Esophagus muscularis mucosa (tissue), 4 donors: Measurements from ENCODE around the gene POLDIP2. TPM values are rescaled to one million over a fixed set of nuclear protein-coding genes. Genes with fewer than 3 reads are reported as not detected.

Source experiments
- DNase-seq: peaks from one replicate; pipeline ENCODE4 v3.0.0-alpha.2; 2017; ENCODE audit errors: extremely low spot score
- H3K27ac ChIP-seq, 4 donors: fragments of 200-600 bp; sonication (generic); replicated peaks in 1 of 4; 1 replicate in 3 of 4; 2 replicates in 1 of 4; pipeline ENCODE4 v1.5.1; 2016 to 2019; ENCODE audit warnings: mild to moderate bottlenecking in 1 of 4
- H3K27me3 ChIP-seq, 4 donors: fragments of 200-600 bp; sonication (generic); one replicate each; pipeline versions ENCODE4 v1.5.1 to v1.6.0; 2016 to 2019
- H3K36me3 ChIP-seq, 4 donors: fragments of 200-600 bp; sonication (generic); one replicate each; pipeline ENCODE4 v1.5.1; 2016 to 2019
- H3K4me1 ChIP-seq, 4 donors: fragments of 200-600 bp; sonication (generic); one replicate each; pipeline ENCODE4 v1.5.1; 2016 to 2019
- H3K4me3 ChIP-seq, 4 donors: fragments of 200-600 bp; sonication (generic); 1 replicate in 2 of 4; 2 replicates in 2 of 4; pipeline ENCODE4 v1.5.1; 2016 to 2019; ENCODE audit warnings: mild to moderate bottlenecking in 4 of 4, moderate library complexity in 1 of 4
- H3K9me3 ChIP-seq, 4 donors: fragments of 200-600 bp; sonication (generic); 1 replicate in 3 of 4; 2 replicates in 1 of 4; pipeline ENCODE4 v1.5.1; 2016 to 2019
- EP300 ChIP-seq: sonication (generic); formaldehyde crosslinking; IDR thresholded peaks from one replicate; pipeline ENCODE4 v1.6.1; 2017; ENCODE audit warnings: antibody characterized with exemption
- POLR2A ChIP-seq: fragments of 450-650 bp; IDR thresholded peaks from one replicate; pipeline ENCODE4 v1.6.1; 2017; ENCODE audit warnings: antibody characterized with exemption, moderate library complexity, mild to moderate bottlenecking, low read depth
- POLR2AphosphoS5 ChIP-seq, 2 donors: sonication (generic); formaldehyde crosslinking; IDR thresholded peaks; one replicate each; pipeline ENCODE4 v1.6.1; 2017; ENCODE audit warnings: antibody characterized with exemption in 2 of 2
- WGBS: methylation state at CpG from one replicate; pipeline ENCODE4 v1.1.5; 2018; 5-methylcytosine and 5-hydroxymethylcytosine counted together
- intact Hi-C: fragments of 100-400 bp; cut with DNase I; formaldehyde crosslinking; loops from one replicate; pipeline ENCODE4 v1.15.1; 2023
- total RNA-seq, 4 donors: library from RNA; depleted of rRNA; stranded (reverse); fragments of >200 nt; gene quantifications; one replicate each; pipeline versions ENCODE4 v1.1.0 to v1.2.1, GENCODE V29; 2016
- TF ChIP-seq, protein P1 (sequence below), 3 experiments: fragments of 200-600 bp in 2 of 3; fragments of 450-650 bp in 1 of 3; sonication (generic) in 2 of 3; IDR thresholded peaks; one replicate each; pipeline ENCODE4 v1.5.1; 2017 to 2019; ENCODE audit warnings: antibody characterized with exemption in 3 of 3, mild to moderate bottlenecking in 2 of 3, moderate library complexity in 1 of 3

Gene POLDIP2
- total RNA-seq, 4 donors from 2014 or later: 67.7 to 97.5 (median 81.4) TPM

- no peak for TF ChIP-seq POLR2AphosphoS5 (IDR thresholded peaks at IDR 0.05)
- TF ChIP-seq, protein P1, sequence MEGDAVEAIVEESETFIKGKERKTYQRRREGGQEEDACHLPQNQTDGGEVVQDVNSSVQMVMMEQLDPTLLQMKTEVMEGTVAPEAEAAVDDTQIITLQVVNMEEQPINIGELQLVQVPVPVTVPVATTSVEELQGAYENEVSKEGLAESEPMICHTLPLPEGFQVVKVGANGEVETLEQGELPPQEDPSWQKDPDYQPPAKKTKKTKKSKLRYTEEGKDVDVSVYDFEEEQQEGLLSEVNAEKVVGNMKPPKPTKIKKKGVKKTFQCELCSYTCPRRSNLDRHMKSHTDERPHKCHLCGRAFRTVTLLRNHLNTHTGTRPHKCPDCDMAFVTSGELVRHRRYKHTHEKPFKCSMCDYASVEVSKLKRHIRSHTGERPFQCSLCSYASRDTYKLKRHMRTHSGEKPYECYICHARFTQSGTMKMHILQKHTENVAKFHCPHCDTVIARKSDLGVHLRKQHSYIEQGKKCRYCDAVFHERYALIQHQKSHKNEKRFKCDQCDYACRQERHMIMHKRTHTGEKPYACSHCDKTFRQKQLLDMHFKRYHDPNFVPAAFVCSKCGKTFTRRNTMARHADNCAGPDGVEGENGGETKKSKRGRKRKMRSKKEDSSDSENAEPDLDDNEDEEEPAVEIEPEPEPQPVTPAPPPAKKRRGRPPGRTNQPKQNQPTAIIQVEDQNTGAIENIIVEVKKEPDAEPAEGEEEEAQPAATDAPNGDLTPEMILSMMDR (IDR thresholded peaks at IDR 0.05): no peak
- TF ChIP-seq POLR2A: no peak
- TF ChIP-seq EP300: no peak
- Histone ChIP-seq H3K4me1 (peaks cover 6 to 15% (median 11%) of the 10 kb centered on the region in 4 donors), H3K4me3 (no peak overlapping the region), H3K9me3 (no peaks in the 10 kb centered on the region), H3K27ac (no peak overlapping the region), H3K36me3 (peaks cover 0 to 22% (median 12%) of the 10 kb centered on the region in 4 donors), H3K27me3 (no peaks in the 10 kb centered on the region)
- intact Hi-C loops: no loop called here
- no peak for DNase-seq
- 79% methylated on average over 10 of the region's 10 CpGs for WGBS
Observed at GRCh38 chr17:28379814-28380801, 22.8 kb upstream of the POLDIP2 start.

- H3K27me3 ChIP-seq: no peaks in the 10 kb centered on the region
- H3K27ac ChIP-seq: peak overlapping the region in 2 of 4 donors; percentile 82 to 83
- peaks cover 30 to 38% (median 33%) of the 10 kb centered on the region in 4 donors for H3K4me1 ChIP-seq
- H3K9me3 ChIP-seq: no peaks in the 10 kb centered on the region
- intact Hi-C loops: no loop called here
- TF ChIP-seq POLR2A (no peak), POLR2AphosphoS5 (IDR thresholded peaks at IDR 0.05) (no peak), EP300 (no peak)
- TF ChIP-seq, protein P1 (IDR thresholded peaks at IDR 0.05): no peak
- H3K4me3 ChIP-seq: peak overlapping the region in 3 of 4 donors; percentile 55 to 65 (median 63)
- no peak for DNase-seq
- WGBS: 71% methylated on average over 5 of the region's 6 CpGs
- peaks cover 0 to 6% (median 1%) of the 10 kb centered on the region in 4 donors for H3K36me3 ChIP-seq
Observed at GRCh38 chr17:28372945-28373274, 15.6 kb upstream of the POLDIP2 start.

GRCh38 chr17:28372203-28372944 lies 15.0 kb upstream of the POLDIP2 start:
- no peak for DNase-seq
- Histone ChIP-seq H3K4me3 (peak overlapping the region; percentile 55 to 65 (median 63)), H3K9me3 (no peaks in the 10 kb centered on the region), H3K4me1 (peaks cover 30 to 38% (median 33%) of the 10 kb centered on the region in 4 donors), H3K36me3 (peaks cover 0 to 6% (median 2%) of the 10 kb centered on the region in 4 donors), H3K27me3 (no peaks in the 10 kb centered on the region), H3K27ac (peak overlapping the region; percentile 65 to 83 (median 79))
- no peak for TF ChIP-seq POLR2A
- TF ChIP-seq POLR2AphosphoS5 (IDR thresholded peaks at IDR 0.05): no peak
- no peak for TF ChIP-seq EP300
- TF ChIP-seq, protein P1 (IDR thresholded peaks at IDR 0.05): no peak
- intact Hi-C loops: no loop called here
- WGBS: 39% methylated on average over 9 of the region's 53 CpGs

GRCh38 chr17:28371245-28372202 lies 14.2 kb upstream of the POLDIP2 start, which contains the start of gene SARM1:
Gene SARM1, plus strand, starts transcription at chr17:28371694. Its CDS starts 339 bp downstream, at chr17:28372033.
- intact Hi-C loops: no loop called here
- Histone ChIP-seq H3K4me3 (peak within 1 kb of the TSS; percentile 55 to 65 (median 63)), H3K27me3 (no peaks in the 10 kb centered on the region), H3K4me1 (peaks cover 30 to 38% (median 33%) of the 10 kb centered on the region in 4 donors), H3K27ac (peak within 1 kb of the TSS; percentile 65 to 83 (median 79)), H3K9me3 (no peaks in the 10 kb centered on the region), H3K36me3 (peaks cover 0 to 5% (median 3%) of the 10 kb centered on the region in 4 donors)
- TF ChIP-seq POLR2A (no peak), POLR2AphosphoS5 (IDR thresholded peaks at IDR 0.05) (peak in 1 of 2 donors; percentile 49), EP300 (no peak)
- TF ChIP-seq, protein P1 (IDR thresholded peaks at IDR 0.05): no peak
- DNase-seq: peak; percentile 95
- WGBS: 1% methylated on average over 38 of the region's 80 CpGs
